Measurements from ENCODE around the gene RAB44. TPM values are rescaled to one million over a fixed set of nuclear protein-coding genes. Genes with fewer than 3 reads are reported as not detected.

The RAB44 gene
- polyA plus RNA-seq, 1 of the 3 experiments (the other 2 are of a cell fraction), result 0.12 TPM

DNA sequence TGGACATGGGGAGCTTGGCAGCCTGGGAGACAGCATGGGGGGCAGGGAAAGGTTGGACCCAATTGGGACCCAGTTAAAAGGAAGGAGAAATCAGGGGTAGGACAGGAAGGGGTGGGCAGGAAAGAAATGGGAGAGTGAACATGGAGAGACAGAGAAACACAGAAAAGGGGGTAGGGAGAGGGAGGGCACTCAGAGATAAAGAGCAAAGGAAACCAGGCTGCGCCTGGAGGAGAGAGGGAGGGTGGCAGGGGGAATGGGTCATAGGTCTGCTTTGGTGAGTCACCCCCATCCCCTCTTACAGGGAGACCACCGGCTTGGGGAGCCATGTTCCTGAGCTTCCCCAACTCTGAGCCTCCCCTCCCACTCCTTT, 46.7 kb downstream of the RAB44 start:
- 64% methylated on average over 1 of the region's 2 CpGs for WGBS (ENCODE audit: low lambda C conversion rate)
- ChIA-PET CTCF (interaction anchor here (1.2 to 1.7 kb wide), 3 partner anchors 15 to 442 kb away, joined by 3 to 6 read pairs (median 5); no protein-coding TSS in a partner anchor), POLR2A (no interaction called here)
- no peak for TF ChIP-seq RCOR1 (IDR thresholded peaks at IDR 0.05; ENCODE audit: low read length)
- no peak for TF ChIP-seq TAF1 (IDR thresholded peaks at IDR 0.05; ENCODE audit: borderline replicate concordance, low read depth, low read length)
- TF ChIP-seq FOXM1 (IDR thresholded peaks at IDR 0.05; ENCODE audit: low read depth), result no peak
- TF ChIP-seq YY1 (IDR thresholded peaks at IDR 0.05; ENCODE audit: low read depth), result no peak
- no peak for TF ChIP-seq NFIC (IDR thresholded peaks at IDR 0.05; ENCODE audit: borderline replicate concordance)
- TF ChIP-seq NRF1 (IDR thresholded peaks at IDR 0.05; ENCODE audit: low read depth, low read length), result no peak
- TF ChIP-seq EP300 (IDR thresholded peaks at IDR 0.05; ENCODE audit: borderline replicate concordance in 1 of 2, low read depth in 1 of 2, low read length in 1 of 2), result no peak
- TF ChIP-seq, protein P1, sequence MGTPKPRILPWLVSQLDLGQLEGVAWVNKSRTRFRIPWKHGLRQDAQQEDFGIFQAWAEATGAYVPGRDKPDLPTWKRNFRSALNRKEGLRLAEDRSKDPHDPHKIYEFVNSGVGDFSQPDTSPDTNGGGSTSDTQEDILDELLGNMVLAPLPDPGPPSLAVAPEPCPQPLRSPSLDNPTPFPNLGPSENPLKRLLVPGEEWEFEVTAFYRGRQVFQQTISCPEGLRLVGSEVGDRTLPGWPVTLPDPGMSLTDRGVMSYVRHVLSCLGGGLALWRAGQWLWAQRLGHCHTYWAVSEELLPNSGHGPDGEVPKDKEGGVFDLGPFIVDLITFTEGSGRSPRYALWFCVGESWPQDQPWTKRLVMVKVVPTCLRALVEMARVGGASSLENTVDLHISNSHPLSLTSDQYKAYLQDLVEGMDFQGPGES (IDR thresholded peaks at IDR 0.05; ENCODE audit: low read depth, low read length), result no peak
- TF ChIP-seq, protein P2, sequence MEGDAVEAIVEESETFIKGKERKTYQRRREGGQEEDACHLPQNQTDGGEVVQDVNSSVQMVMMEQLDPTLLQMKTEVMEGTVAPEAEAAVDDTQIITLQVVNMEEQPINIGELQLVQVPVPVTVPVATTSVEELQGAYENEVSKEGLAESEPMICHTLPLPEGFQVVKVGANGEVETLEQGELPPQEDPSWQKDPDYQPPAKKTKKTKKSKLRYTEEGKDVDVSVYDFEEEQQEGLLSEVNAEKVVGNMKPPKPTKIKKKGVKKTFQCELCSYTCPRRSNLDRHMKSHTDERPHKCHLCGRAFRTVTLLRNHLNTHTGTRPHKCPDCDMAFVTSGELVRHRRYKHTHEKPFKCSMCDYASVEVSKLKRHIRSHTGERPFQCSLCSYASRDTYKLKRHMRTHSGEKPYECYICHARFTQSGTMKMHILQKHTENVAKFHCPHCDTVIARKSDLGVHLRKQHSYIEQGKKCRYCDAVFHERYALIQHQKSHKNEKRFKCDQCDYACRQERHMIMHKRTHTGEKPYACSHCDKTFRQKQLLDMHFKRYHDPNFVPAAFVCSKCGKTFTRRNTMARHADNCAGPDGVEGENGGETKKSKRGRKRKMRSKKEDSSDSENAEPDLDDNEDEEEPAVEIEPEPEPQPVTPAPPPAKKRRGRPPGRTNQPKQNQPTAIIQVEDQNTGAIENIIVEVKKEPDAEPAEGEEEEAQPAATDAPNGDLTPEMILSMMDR (IDR thresholded peaks at IDR 0.05), result no peak
- no peak for TF ChIP-seq FOXJ3 (CRISPR knock-in tag; IDR thresholded peaks at IDR 0.05)
- H3K9me3 ChIP-seq, result no peaks in the 10 kb centered on the region
- H3K27me3 ChIP-seq (ENCODE audit: insufficient read depth), result no peaks in the 10 kb centered on the region
- DNase-seq, result no peak
- no peak overlapping the region for H3K9ac ChIP-seq
- H3K9me2 ChIP-seq, result no peaks in the 10 kb centered on the region
- no peak overlapping the region for H2AFZ ChIP-seq (ENCODE audit: low read depth)
- H4K20me1 ChIP-seq (ENCODE audit: insufficient read depth), result no peaks in the 10 kb centered on the region
- no peaks in the 10 kb centered on the region for H3K36me3 ChIP-seq (replicated peaks in 1 of 2; ENCODE audit: control insufficient read depth in 1 of 2, insufficient read depth in 2 of 2, low read length in 1 of 2)
- H3K4me1 ChIP-seq (ENCODE audit: control insufficient read depth in 1 of 2, insufficient read depth in 2 of 2, low read depth in 1 of 2, low read length in 1 of 2), result no peaks in the 10 kb centered on the region
- H3K4me2 ChIP-seq, result no peak overlapping the region
- H3K27ac ChIP-seq (ENCODE audit: low read depth in 2 of 2, low read length in 1 of 2), result no peak overlapping the region
- H3K4me3 ChIP-seq (ENCODE audit: low read depth in 2 of 2, low read length in 1 of 2), result no peak overlapping the region
- no peaks in the 10 kb centered on the region for H3K79me2 ChIP-seq (ENCODE audit: insufficient read depth)
- H3F3A ChIP-seq (replicated peaks; ENCODE audit: insufficient read depth), result no peaks in the 10 kb centered on the region

DNA sequence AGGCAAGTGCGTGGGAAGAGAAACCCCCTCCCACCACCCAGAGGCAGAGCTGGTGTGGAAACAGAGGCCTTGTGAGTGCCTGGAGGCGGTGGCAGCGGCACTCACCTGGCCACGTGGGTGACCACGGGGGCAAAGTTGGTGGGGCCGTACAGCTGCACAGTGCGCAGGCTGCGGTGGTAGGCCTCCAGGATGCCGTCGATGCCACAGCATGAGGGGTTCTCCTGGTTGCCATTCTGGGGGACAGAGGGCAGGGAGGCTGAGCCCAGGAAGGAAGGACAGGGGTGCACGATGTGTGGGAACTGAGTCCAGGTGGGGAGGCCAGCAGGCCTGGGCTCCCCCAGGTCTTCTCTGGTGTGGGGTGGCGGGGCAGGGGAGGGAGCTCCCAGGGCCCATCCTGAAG, 47.7 kb downstream of the RAB44 start:
- Histone ChIP-seq H3F3A (replicated peaks; ENCODE audit: insufficient read depth) (no peaks in the 10 kb centered on the region), H3K36me3 (replicated peaks in 1 of 2; ENCODE audit: control insufficient read depth in 1 of 2, insufficient read depth in 2 of 2, low read length in 1 of 2) (no peaks in the 10 kb centered on the region), H3K4me3 (ENCODE audit: low read depth in 2 of 2, low read length in 1 of 2) (no peak overlapping the region), H3K4me2 (no peak overlapping the region), H3K4me1 (ENCODE audit: control insufficient read depth in 1 of 2, insufficient read depth in 2 of 2, low read depth in 1 of 2, low read length in 1 of 2) (no peaks in the 10 kb centered on the region), H3K9ac (no peak overlapping the region), H2AFZ (ENCODE audit: low read depth) (no peak overlapping the region), H4K20me1 (ENCODE audit: insufficient read depth) (no peaks in the 10 kb centered on the region), H3K9me2 (no peaks in the 10 kb centered on the region), H3K27ac (ENCODE audit: low read depth in 2 of 2, low read length in 1 of 2) (no peak overlapping the region), H3K27me3 (ENCODE audit: insufficient read depth) (no peaks in the 10 kb centered on the region), H3K9me3 (no peaks in the 10 kb centered on the region), H3K79me2 (ENCODE audit: insufficient read depth) (no peaks in the 10 kb centered on the region)
- WGBS (ENCODE audit: low lambda C conversion rate), result 77% methylated on average over 12 of the region's 12 CpGs
- POLR2A ChIA-PET, result no interaction called here
- no peak for DNase-seq
- TF ChIP-seq NRF1 (IDR thresholded peaks at IDR 0.05; ENCODE audit: low read depth, low read length), result no peak
- no peak for TF ChIP-seq MXI1 (IDR thresholded peaks at IDR 0.05; ENCODE audit: low read depth, low read length)
- TF ChIP-seq MEF2A (IDR thresholded peaks at IDR 0.05; ENCODE audit: borderline replicate concordance, low read depth), result no peak
- TF ChIP-seq, protein P3, sequence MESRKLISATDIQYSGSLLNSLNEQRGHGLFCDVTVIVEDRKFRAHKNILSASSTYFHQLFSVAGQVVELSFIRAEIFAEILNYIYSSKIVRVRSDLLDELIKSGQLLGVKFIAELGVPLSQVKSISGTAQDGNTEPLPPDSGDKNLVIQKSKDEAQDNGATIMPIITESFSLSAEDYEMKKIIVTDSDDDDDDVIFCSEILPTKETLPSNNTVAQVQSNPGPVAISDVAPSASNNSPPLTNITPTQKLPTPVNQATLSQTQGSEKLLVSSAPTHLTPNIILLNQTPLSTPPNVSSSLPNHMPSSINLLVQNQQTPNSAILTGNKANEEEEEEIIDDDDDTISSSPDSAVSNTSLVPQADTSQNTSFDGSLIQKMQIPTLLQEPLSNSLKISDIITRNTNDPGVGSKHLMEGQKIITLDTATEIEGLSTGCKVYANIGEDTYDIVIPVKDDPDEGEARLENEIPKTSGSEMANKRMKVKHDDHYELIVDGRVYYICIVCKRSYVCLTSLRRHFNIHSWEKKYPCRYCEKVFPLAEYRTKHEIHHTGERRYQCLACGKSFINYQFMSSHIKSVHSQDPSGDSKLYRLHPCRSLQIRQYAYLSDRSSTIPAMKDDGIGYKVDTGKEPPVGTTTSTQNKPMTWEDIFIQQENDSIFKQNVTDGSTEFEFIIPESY (IDR thresholded peaks at IDR 0.05; ENCODE audit: borderline replicate concordance, low read depth), result no peak
- no peak for TF ChIP-seq SMC3 (IDR thresholded peaks at IDR 0.05; ENCODE audit: low read depth, low read length)
- no peak for TF ChIP-seq FOSL2 (IDR thresholded peaks at IDR 0.05; ENCODE audit: borderline replicate concordance, low read depth)
- no peak for TF ChIP-seq POLR2AphosphoS5 (IDR thresholded peaks at IDR 0.05; ENCODE audit: low read depth, low read length)
- no peak for TF ChIP-seq TCF12 (IDR thresholded peaks at IDR 0.05)
- TF ChIP-seq JUND (IDR thresholded peaks at IDR 0.05), result no peak
- TF ChIP-seq RAD21 (IDR thresholded peaks at IDR 0.05; ENCODE audit: low read length), result no peak
- TF ChIP-seq YY1 (IDR thresholded peaks at IDR 0.05; ENCODE audit: low read depth), result no peak
- no peak for TF ChIP-seq RCOR1 (IDR thresholded peaks at IDR 0.05; ENCODE audit: low read length)
- no peak for TF ChIP-seq NFIC (IDR thresholded peaks at IDR 0.05; ENCODE audit: borderline replicate concordance)
- CTCF ChIA-PET, result interaction anchor here (1.7 kb wide), 1 partner anchor 14 kb away, joined by 6 read pairs; no protein-coding TSS in a partner anchor

Data from SK-N-SH (cell line).